Stimulated activated CD8-positive, alpha-beta memory T cell treated with anti-CD3 and anti-CD28 coated beads, Interleukin-4, amount 100 ng/mL, for 4 hours (primary cell): Measurements from ENCODE around the gene BHMT.
"Not testable (repeated sequence)": the region's sequence is repeated elsewhere in the genome, so short reads cannot be mapped to it uniquely, and the experiment has no call there.

Experiments used
- DNase-seq, 2 donors: peaks; one replicate each; pipeline ENCODE4 v3.0.0-alpha.2; 2020; ENCODE audit warnings: low read depth in 2 of 2, low spot score in 1 of 2

Gene BHMT

DNA sequence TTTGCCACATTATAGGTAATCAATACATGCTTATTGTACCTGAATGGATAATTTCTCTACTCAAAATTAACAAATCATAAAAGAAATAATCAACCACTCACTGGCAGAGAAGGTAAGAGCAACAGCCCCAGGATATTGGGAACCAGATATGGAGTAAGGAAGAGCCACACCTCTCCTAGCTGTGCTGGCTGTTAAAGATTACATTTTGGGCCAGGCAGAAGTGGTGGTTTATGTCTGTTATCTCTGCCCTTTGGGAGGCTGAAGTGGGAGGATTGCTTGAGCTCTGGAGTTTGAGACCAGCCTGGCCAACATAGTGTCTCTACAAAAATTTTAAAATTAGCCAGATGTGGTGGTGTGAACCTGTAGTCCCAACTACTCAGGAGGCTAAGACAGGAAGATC, 56.4 kb downstream of the BHMT start:
- no peak for DNase-seq

DNA sequence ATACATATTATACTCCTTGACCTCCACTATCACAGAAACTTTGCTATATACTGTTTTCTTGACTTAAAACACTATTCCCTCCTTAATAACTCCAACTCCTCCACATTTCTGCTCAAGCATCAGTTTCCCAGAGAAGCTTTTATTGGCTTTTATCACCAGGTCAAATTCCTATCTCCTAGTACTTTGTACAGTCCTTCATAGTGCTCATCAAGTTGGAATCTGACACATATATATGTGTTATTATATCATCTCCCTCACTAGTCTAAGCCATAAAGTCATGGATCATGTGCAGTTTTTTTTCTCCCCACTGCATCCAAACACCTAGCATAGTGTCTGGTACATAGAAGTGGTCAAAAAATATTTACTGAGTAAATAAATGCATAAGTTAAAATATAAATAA, 59.1 kb downstream of the BHMT start:
- no peak for DNase-seq

DNA sequence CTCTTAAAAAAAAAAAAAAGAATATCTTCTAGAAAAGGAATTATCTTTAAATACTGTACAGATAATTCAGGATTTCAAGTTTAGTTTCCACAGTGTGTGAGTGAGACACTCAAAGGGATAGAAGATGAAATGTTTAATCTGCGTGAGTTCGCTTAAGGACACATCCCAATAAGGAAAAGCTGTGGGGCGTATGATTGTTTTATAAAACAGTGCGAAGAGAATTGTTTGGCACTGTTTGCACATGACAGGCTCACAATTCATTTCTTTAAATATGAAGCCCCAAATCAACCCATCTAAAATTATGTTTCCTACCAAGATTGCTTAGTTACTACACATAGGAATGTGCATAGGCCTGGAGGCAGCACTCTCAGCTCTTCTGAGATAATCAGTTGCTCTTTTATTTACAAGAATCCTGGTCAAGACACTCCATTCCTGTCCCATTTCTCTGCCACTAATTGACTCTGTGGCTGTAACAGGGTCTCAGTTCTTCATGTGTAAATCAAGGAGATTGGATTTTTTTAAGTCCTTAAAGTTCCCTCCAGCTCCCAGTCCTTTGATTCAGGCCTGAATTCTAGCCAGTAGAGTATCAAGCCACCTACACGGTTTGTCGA, 60.1 kb downstream of the BHMT start:
- DNase-seq = no peak

DNA sequence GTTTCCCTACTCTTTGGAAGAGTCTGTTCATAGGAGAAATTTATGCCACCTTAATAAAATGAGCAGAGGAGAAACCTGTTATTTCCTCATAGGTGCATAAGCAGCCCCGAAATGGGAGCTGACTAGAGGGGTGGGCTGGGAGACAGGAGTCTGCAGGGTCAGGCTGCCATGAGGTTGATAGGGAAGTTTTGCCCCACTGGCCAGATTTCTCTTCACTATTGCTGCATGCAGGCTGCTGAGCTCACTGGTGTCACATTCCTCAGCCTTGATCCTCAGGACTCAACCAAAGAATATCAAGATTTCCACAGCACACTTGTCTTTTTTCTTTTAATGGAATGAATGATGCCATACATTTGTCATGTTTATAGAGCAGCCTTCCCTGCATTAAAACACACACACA, 60.7 kb downstream of the BHMT start:
- no peak for DNase-seq

DNA sequence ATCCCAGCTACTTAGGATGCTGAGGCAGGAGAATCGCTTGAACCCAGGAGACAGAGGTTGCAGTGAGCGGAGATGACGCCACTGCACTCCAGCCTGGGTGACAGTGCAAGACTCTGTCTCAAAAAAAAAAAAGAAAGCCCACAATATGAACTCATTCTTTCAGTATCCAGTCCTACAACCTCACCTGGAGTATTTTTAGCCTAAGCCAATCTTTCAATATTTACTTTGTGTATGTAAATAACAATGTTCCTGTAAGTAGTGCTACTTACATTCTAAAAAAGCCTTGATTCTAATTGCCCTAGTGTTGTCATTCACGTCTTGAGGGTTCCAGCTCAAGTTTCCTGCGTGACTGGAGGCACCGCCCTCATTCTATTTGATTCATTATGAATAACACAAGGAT, 62.0 kb downstream of the BHMT start:
- no peak for DNase-seq

DNA sequence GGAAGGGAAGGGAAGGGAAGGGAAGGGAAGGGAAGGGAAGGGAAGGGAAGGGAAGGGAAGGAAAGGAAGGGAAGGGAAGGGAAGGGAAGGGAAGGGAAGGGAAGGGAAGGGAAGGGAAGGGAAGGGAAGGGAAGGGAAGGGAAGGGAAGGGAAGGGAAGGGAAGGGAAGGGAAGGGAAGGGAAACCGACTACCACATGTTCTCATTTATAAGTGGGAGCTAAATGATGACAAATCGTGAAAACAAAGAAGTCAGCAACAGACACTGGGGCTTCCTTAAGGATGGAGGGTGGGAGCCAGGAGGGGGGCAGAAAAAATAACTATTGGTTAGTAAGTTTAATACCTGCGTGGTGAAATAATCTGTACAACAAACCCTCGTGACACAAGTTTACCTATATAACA, 68.8 kb downstream of the BHMT start:
- not testable (repeated sequence) for DNase-seq

DNA sequence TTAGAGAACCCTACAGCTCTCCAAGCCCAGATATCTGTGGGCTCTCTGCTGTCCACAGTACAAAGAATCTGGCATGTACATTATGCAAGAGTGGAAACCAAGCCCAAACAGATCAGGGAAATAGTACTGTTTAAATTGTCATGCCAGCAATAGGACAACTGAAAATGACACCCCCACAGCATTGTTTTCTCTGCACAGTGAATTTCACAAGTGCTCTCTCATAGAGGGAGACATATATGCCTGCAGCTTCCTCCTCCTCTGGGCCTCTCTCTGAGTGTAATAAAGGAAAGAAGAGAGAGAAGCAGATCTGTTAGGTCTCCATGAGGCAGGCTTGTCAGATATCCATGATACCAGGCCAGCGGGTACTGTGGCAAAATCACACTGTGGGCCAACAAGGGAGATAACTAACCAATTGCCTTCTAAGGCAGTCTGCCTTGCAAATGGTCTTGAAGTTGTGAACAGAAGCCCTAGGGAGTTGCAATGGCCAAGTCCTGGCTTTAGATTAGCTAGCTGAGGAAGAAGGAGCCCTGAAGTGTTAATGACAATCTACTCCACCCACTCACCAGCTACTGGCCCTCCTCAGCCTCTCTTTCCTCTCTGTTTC, 69.9 kb downstream of the BHMT start:
- no peak for DNase-seq
